Hematopoietic multipotent progenitor cell treated with erythropoietin and hydrocortisone succinate and interleukin-3 and kit ligand, for 15 days (in vitro differentiated cells): ENCODE measurements around the gene EFHD2.
"Not testable (repeated sequence)": the region's sequence is repeated elsewhere in the genome, so short reads cannot be mapped to it uniquely, and the experiment has no call there.

Source experiments
- DNase-seq: peaks from one replicate; pipeline ENCODE4 v3.0.0-alpha.2; 2015; ENCODE audit warnings: low spot score

The EFHD2 gene

DNA sequence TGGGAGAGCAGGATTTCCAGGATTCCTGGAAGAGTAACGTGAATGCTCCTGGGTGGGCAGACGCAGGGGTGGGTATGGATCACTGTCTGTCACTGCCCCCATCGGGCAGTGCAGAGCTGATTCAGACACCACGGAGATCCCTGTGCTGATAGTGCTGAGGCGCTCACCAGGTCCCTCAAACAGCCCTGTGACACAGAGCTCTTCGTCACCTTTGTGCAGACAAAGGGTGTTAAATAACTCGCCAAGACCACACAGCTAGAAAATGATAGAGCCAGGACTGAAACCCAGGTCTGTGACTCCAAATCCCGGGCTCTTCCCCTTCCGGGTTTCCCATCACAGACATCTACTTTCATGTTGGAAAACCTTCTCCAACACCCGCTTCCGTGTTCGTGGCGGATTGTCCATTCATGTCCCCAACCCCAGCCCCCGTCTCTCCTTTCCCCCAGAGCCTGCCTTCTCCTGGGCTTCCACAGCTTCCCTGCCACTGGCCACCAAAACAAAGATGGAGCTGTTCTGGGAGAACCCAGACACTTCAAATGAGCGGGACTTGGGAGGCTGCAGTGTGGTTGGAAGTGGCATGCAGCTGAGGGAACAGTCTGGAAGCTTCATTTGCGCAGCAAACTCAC lies 2.6 kb downstream of the EFHD2 start:
- DNase-seq: no peak

DNA sequence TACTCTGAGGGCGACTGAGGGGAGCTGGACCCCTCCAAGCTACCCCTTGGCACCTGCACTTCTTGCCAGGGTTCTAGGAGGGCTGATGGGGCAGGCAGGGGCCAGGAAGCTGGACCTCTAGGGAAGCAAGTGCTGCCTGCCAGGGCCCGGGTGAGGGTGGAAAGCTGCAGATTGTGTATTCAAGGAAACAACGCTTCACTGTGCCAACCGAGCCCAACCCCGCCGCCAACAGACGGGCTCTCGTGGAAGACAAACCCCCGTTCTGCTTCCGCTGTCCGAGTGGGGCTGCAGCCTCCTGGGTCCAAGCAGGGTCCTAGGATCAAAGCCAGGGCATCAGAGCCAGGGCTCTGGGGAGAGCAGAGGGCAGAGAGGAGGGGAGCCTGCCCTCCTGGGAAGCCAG lies 3.2 kb downstream of the EFHD2 start:
- DNase-seq: no peak

DNA sequence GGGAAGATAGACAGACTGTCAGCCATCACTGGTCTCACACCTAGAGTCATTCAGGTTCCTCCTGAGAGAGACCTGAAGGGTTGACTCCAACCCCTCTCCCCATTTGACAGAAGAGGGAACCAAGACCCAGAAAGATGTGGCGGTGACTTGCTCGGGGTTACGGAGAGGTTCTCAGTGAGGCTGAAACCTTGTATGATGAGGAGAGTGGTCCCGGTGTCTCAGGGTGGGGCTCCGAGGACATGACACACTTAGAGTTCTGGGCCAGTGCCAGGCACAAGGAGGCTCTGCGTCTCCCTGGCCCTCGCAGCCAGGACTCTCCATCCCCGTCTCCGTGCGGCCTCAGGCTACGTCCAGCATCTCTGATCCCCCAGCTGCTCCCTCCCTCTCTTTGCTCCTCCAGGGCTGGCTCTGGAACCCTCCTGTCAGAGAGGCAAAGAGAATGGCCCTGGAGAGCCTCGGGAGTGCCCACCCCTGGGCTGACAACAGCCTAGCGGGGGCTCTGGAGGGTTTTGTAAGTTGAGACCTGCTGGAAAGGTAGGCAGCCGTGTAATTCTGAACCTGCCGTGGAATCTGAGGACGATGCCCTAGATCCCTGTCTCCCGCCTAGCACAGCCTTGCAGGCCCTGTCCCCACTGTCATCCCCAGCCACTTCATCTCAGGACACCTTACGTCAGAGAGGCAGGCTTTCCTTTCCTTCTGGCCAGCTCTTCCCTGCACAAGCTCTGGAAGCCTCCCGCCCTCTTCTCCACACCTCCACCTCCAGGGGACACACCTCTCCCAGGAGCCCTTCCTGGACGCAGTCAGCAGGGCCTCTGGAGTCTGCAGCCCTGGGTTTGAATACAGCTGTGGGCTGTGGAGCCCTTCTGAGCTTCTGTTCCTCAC lies 4.1 kb downstream of the EFHD2 start:
- no peak for DNase-seq

DNA sequence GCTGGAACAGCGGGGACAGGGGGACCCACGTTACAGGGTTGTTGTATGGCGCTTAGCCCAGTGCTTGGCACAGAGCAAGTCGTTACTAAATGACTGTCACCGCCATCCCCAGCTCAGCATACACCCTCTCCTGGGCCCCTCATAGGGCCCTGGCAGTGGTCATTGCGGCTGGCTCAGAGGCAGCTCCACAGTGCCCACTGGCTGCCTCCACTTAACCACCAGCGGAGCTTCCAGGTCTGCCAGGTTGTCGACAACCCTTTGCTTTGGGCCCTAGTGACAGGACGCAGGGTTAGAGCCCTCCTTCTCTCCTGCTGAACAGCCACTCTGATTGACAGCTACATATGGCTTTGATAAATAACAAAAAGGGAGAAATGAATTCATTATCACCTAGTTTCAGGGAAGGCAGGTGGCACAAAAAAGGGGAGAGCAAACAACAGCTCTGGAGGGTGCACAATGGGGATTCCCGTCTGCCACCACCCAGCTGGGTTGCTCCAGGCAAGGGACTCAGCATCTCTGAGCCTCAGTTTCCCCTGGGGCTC lies 4.8 kb downstream of the EFHD2 start:
- DNase-seq: no peak

DNA sequence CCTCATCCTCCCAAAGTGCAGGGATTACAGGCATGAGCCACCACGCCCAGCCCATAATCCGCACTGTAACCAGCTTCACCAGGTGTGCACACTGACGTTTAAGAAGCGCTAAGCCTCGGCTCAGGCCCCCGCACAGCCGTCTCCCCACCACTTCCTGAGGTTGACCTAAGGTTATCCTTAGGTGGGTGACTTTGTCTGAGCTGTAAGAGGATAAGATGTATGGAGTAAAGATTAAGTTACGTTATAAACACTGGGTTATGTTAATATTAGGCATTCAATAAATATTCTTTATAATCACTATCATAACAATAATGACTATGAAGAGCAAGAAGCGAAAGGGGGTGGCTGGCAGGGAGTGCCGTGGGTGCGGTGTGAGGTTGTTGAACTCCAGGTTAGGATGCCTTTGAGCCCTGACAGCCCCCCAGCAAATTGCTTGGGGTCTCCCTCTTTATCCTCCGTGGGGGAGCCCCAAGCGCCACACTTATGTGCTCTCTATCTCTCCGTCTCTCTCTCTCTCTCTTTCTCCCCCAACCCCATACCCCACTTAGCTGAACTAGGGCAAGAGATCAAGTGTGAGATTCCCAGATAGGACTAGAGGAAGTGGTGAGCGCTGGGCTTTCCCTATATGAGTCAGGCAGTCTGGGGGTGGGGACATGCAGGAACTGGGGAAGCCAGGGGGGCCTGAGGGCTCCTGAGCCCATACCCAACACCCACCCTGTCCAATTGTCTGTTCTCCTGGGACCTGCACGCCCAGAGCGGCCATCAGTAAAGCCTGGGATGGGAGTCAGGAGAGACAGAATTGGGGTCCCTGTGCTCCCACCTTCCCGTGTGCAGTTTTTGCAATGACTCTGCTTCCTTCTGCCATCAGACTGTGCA lies 7.6 kb downstream of the EFHD2 start:
- DNase-seq: no peak

DNA sequence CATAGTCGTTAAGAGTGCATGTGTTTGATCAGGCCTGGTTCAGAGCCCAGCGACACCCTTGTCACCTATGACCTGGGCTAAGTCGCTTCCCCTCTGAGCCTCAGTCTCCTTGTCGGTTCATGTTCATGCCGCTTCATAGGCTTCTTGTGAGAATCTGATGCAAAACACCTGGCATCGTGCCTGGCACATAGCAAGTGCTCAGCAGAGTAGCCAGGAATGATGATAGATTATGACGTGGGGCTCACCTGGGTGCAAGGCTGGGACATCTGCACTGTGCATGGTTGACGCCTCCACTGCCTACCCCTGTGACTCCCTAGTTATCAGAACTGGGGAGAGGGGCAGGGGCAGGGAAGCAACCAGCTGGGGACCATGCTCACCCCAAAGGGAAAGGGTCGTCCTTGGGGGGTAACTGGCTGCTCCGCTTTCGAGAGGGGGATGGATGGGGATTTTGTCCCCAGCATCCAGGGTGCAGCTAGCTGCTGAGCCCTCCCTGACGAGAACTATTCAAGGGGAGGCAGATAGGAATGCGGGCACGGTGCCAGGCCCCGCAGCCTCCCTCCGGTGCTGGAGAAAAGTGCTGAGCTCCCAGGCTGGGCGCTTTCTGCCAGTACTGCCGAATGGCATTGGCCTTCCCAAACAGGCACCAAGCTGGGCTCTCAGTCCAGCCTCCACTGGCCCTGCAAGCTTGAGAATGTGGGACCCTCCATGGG lies 9.3 kb downstream of the EFHD2 start:
- DNase-seq: no peak

DNA sequence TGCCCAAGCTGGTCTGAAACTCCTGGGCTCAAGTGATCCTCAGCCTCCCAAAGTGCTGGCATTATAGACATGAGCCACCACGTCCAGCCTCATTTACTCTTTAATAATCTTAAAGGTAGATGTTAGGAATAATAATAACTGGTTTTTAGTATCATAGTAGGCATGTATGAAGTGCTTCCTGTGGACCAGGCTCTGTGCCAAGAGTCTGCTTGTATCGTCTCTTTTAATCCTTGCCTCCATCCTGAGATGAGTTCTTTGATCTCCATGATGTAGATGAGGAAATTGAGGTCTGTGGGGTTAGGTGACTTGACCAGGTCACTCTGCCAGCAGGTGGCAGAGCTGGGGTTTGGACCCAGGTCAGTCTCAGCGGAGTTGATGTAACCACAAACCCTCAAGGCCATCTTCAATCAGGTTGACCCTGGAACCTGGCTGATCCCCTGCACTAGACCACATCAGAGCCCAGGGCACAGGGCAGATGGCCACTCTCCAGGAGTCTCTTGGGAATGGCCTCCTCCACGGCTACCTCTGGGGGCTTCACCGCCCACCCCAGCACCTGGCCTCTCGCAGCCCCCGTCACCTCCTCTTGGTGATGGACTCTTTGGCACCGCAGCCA lies 11.3 kb downstream of the EFHD2 start:
- no peak for DNase-seq

DNA sequence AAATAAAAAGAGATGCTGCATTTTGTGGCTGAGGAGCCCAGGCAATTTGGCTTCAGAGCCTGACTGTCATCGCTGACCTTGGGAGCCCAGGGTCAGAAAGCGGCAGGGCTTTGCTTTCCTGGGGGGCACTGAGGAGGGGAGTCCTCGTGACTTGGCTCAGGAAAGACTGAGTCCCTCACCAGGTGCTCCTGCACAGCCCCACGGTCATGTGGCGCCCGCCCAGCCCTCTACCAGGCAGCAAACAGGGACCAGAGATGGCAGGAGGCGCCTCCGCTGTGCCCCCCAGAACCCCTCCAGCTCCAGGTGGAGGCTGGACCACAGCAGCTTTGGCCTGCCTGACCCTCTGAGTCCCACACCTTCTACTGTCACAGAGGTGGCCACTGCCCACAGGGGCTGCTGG lies 13.2 kb downstream of the EFHD2 start:
- no peak for DNase-seq

DNA sequence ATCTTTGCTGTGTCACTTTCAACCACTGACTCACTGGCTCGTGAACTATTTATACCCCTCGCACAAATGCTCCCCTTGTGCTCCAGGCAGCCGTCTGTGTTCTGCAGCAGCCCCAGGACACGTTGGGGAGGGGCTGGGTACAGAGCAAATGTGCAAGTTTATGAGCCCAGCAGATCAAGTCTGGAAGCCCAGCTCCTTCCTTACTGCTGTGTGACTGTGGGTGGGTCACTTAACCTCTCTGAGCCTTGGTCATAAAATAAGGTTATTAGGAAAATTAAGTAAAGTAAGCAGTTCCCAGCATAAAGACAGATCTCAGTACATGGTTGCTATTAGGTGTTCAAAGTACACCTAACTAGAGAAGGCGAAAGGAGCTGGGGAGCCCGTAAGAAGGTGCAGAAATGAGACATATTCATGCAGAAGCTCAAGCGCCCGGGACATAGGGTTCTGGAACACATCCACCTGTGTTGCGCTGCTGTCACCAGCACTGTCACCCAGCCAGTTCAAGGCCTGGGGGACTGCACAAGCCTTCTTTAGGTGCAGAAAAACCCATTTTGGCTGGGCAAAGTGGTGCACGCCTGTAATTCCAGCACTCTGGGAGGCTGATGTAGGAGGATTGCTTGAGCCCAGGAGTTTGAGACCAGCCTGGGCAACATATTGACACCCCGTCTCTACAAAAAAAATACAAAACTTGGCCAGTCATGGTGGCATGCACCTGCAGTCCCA lies 13.8 kb downstream of the EFHD2 start:
- DNase-seq: no peak

DNA sequence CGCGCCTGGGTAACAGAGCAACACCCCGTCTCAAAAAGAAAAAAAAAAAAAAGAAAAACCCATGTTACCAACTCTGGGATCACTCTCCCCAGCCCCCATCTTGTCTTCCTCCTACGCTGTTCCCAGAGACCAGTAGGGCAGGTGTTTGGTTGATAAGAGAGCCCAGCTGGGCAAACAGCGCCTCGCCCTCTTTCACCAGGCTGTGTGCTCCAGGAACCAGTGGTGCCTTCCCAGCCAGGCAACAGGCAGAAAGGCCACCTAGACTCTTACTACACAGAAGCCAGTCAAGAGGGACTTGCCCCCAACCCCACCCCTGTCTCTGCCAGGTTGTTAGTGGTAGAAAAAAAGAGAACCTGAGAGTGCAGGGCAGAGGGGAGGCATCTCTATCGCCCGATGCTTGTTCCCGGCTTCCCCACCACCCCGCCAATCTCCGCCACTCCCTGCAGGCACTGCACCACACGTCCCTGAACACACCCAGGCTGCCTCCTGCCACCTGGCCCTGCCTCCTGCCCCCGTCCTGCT lies 14.5 kb downstream of the EFHD2 start:
- DNase-seq: peak; percentile 73

DNA sequence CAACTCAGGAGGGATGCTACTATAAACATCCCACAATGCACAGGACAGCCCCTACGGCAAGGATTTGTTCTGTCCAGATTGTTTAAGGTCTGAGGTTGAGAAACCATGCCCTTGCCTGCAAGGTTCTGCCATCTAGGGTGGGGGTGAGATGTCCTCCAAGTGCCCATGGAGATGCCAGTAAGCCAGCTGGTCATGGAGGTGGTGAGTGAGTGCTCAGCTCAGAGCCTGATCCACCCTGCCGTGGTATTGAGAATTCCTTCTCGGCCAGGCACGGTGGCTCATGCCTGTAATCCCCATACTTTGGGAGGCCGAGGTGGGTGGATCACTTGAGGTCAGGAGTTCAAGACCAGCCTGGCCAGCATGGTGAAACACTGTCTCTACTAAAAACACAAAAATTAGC lies 15.3 kb downstream of the EFHD2 start:
- DNase-seq: no peak

DNA sequence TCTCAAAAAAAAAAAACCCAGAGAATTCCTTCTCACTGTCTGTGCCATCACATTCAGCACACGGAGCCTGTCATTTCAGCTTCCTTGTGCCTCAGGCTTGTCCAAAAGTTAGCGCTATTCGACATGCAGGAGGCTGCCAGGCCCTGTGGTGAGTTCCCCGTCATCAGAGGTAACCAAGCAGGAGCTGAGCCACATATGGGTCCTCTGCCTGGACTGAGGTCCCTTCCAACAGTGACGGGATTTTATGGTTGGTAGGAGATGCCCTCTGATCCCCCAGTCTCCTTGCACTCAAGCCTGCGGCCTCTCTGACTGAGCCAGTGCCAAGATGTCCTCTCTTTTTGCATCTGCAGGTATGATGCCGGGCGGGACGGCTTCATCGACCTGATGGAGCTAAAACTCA lies 15.8 kb downstream of the EFHD2 start:
- no peak for DNase-seq

DNA sequence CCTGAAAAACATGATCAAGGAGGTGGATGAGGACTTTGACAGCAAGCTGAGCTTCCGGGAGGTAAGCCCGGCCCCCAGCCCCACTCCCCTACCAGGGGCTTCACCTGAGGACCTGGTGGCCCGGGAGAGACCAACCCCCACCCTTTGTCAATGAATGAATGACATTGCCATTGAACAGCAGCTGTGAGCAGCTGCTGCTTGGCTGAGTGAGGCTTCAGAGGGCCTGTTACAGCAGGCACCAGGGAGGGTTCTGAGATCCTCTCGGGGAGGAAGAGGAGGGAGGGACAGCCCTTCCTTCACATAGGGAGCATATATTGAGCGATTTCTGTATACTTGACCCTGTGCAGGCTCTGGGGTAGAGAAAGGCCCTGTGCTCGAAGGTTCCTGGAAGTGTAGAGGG lies 16.3 kb downstream of the EFHD2 start:
- no peak for DNase-seq

DNA sequence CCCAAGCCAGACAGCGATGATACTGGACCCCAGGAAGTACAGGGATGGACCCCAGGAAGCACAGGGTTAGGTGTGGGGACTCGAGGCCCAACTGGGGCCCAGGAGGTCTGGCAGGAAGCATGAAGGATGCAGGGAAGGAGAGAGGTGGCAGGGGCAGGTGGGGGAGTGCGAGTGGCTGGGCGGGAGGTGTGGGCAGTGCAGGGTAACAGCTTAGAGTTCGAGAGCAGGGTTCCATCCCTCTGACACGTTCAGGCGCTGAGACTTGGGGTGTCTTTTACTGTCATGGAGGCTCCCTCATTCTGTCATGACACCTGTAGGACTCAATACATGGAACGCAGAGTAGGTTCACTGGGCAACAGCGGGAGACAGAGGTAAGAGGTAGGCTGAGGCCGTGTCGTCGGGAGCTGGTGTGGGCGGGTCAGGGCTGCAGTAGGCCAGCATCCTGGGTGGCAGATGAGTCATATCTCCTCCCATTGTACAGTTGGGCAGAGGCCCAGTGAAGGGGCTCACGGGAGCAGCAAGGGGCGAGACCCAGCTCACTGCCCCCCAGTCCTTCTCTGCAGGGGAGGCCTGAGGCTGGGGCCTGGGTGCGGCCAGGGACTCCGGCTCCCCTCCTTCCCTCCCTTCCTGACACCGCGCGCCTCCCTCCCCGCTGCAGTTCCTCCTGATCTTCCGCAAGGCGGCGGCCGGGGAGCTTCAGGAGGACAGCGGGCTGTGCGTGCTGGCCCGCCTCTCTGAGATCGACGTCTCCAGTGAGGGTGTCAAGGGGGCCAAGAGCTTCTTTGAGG lies 17.0 kb downstream of the EFHD2 start:
- DNase-seq: no peak

DNA sequence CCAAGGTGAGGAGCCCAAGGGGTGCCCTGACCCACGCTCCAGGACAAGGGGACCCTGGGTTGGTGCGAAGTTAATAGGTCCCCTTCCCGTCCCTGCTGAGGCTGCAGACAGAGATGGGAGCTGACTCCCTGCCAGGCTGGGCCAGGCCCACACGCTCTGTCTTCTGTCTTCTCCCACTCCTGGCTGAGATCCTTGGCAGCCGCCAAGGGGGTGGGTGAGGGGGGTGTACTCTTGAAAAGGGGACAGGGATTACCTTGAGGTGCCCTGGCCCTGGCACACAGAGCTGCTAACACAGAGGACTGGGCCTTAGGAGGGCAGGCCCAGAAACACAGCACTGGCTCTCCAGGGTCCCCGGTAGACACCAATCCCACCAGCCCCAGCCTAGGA lies 17.6 kb downstream of the EFHD2 start:
- DNase-seq: no peak

DNA sequence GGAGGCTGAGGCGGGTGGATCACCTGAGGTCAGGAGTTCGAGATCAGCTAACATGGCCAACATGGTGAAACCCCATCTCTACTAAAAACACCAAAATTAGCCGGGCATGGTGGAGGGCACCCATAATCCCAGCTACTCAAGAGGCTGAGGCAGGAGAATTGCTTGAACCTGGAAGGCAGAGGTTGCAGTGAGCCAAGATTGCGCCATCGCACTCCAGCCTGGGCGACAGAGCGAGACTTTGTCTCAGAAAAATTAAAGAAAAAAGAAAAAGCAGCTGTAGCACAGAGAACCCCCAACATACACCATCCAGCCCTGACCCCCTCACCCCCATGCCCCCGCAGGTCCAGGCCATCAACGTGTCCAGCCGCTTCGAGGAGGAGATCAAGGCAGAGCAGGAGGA lies 18.6 kb downstream of the EFHD2 start:
- not testable (repeated sequence) for DNase-seq

DNA sequence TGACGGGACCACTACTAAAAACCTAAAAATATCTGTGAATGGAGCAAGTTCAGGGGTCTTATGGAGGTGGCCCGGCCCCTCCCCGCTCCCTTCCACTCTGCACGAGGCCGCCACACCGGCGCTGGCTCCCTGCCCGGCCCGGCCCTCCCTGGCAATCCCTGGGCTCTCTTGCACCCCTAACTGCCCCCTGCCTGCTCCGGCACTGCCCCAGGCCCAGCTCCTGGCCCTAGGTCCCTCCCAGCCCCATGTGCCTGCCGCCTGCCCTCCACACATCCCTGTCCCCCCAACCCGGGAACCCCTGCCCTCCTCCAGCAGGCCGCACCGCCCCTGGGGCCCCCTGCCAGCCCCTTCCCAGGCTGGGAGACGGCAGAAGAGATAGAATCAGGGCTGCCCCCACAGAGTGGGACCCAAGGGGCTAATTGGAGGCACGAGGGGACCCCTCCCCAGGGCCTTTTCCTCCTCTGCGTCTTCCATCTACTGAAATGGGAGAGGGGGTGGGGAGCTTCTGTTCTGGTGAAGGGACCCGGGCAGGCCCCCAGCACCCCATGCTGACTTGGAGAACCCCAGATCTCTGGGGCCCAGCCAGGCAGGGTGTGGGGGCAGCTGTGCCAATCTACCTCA lies 19.2 kb downstream of the EFHD2 start:
- DNase-seq: no peak

DNA sequence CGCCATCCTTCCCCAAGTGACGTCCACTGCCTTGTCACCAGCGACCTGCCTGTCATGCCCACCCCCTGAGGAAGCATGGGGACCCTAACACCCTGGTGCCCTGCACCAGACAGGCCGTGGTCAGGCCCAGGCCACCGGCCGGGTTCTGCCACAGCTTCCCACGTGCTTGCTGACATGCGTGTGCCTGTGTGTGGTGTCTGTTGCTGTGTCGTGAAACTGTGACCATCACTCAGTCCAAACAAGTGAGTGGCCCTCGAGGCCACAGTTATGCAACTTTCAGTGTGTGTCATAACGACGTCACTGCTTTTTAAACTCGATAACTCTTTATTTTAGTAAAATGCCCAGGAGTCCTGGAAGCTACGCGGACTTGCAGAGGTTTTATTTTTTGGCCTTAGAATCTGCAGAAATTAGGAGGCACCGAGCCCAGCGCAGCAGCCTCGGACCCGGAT lies 20.0 kb downstream of the EFHD2 start:
- no peak for DNase-seq
